WTC11 (cell line): ENCODE results near the gene KLHL20. TPM values are rescaled to one million over a fixed set of nuclear protein-coding genes. Genes with fewer than 3 reads are reported as not detected.
A peak's percentile ranks its signal among the peaks of the same experiment; 100 is the strongest.
"Not testable (repeated sequence)": the region's sequence is repeated elsewhere in the genome, so short reads cannot be mapped to it uniquely, and the experiment has no call there.

Source experiments
- ATAC-seq: fragments of 200-7000 bp; cut with Tn5 transposase; 2 replicates; pipeline ENCODE4 v1.10.0; 2021; ENCODE audit warnings: mild to moderate bottlenecking, moderate library complexity
- CTCF ChIA-PET: fragments of 300-600 bp; sonication (Branson Sonifier 250); formaldehyde crosslinking; loops from one replicate; lab custom pipeline; 2021; ENCODE audit warnings: antibody characterized with exemption; lab: Charles Lee
- POLR2A ChIA-PET: fragments of 350-600 bp; sonication (Branson Sonifier 250); formaldehyde crosslinking; loops from one replicate; lab custom pipeline; 2021; ENCODE audit warnings: antibody characterized with exemption; lab: Charles Lee
- DNase-seq: peaks from one replicate; pipeline ENCODE4 v3.0.0; 2021; ENCODE audit warnings: low spot score
- H3K27ac Mint-ChIP-seq: 2 replicates; pipeline ENCODE4 v1.8.0; 2021; ENCODE audit warnings: mixed read lengths
- H3K27me3 Mint-ChIP-seq: 2 replicates; pipeline ENCODE4 v1.8.0; 2021; ENCODE audit warnings: low read depth, mild to moderate bottlenecking, moderate library complexity, mixed read lengths
- H3K36me3 Mint-ChIP-seq: 2 replicates; pipeline ENCODE4 v1.8.0; 2021; ENCODE audit warnings: mixed read lengths
- H3K4me1 Mint-ChIP-seq: 2 replicates; pipeline ENCODE4 v1.8.0; 2022; ENCODE audit warnings: mixed read lengths
- H3K4me3 Mint-ChIP-seq: 2 replicates; pipeline ENCODE4 v1.8.0; 2021; ENCODE audit warnings: mild to moderate bottlenecking, moderate library complexity, mixed read lengths
- H3K9me3 Mint-ChIP-seq: 2 replicates; pipeline ENCODE4 v1.8.0; 2021; ENCODE audit warnings: mixed read lengths
- ATF1 ChIP-seq: sonication (generic); formaldehyde crosslinking; IDR thresholded peaks from 2 replicates; pipeline ENCODE4 v1.8.1; 2023; ENCODE audit warnings: mild to moderate bottlenecking, moderate library complexity, missing genetic modification reagents
- ELF4 ChIP-seq: sonication (generic); formaldehyde crosslinking; IDR thresholded peaks from 2 replicates; pipeline ENCODE4 v1.8.1; 2022; ENCODE audit warnings: low read depth, mild to moderate bottlenecking, moderate library complexity, missing genetic modification reagents
- ETV6 ChIP-seq: sonication (generic); formaldehyde crosslinking; IDR thresholded peaks from 2 replicates; pipeline ENCODE4 v1.8.1; 2022; ENCODE audit warnings: mild to moderate bottlenecking, missing genetic modification reagents
- SMAD4 ChIP-seq: sonication (generic); formaldehyde crosslinking; IDR thresholded peaks from 2 replicates; pipeline ENCODE4 v1.8.0; 2022; ENCODE audit warnings: mild to moderate bottlenecking, missing genetic modification reagents
- TP53 ChIP-seq: sonication (generic); formaldehyde crosslinking; IDR thresholded peaks from 2 replicates; pipeline ENCODE4 v1.8.1; 2023; ENCODE audit warnings: mild to moderate bottlenecking, missing genetic modification reagents
- USF2 ChIP-seq: sonication (generic); formaldehyde crosslinking; IDR thresholded peaks from 2 replicates; pipeline ENCODE4 v1.8.1; 2023; ENCODE audit warnings: mild to moderate bottlenecking, missing genetic modification reagents, moderate library complexity
- ZMAT4 ChIP-seq: fragments of 250-450 bp; sonication (Bioruptor Pico); IDR thresholded peaks from 2 replicates; pipeline ENCODE4 v1.9.0; 2021; ENCODE audit warnings: mild to moderate bottlenecking
- ZNF121 ChIP-seq: sonication (generic); formaldehyde crosslinking; IDR thresholded peaks from 2 replicates; pipeline ENCODE4 v1.8.0; 2023; ENCODE audit warnings: missing genetic modification reagents
- ZNF425 ChIP-seq: fragments of 250-450 bp; sonication (Bioruptor Pico); conservative IDR thresholded peaks from 2 replicates; pipeline ENCODE4 v1.9.0; 2021; ENCODE audit warnings: mild to moderate bottlenecking
- total RNA-seq: library from RNA; stranded (reverse); gene quantifications from 3 replicates; pipeline ENCODE4 v1.2.3, GENCODE V29; 2021
- TF ChIP-seq, protein P1 (sequence below): sonication (generic); formaldehyde crosslinking; IDR thresholded peaks from 2 replicates; pipeline ENCODE4 v1.8.1; 2023; ENCODE audit warnings: mild to moderate bottlenecking, moderate library complexity, missing genetic modification reagents
- TF ChIP-seq, protein P2 (sequence below): sonication (generic); formaldehyde crosslinking; IDR thresholded peaks from 2 replicates; pipeline ENCODE4 v1.8.1; 2022; ENCODE audit warnings: low read depth, missing genetic modification reagents, borderline replicate concordance
- TF ChIP-seq, protein P3 (sequence below): sonication (generic); formaldehyde crosslinking; IDR thresholded peaks from 2 replicates; pipeline ENCODE4 v1.8.0; 2023; ENCODE audit warnings: mild to moderate bottlenecking, missing genetic modification reagents

Gene KLHL20
- total RNA-seq, 1 experiment from 2014 or later = 12.5 TPM

GRCh38 chr1:173682184-173682583 is 32.6 kb upstream of the KLHL20 start:
- TF ChIP-seq TP53 (CRISPR knock-in tag) = no peak
- no peak for TF ChIP-seq USF2 (CRISPR knock-in tag)
- no peak for TF ChIP-seq SMAD4 (CRISPR knock-in tag)
- TF ChIP-seq ELF4 (CRISPR knock-in tag) = no peak
- TF ChIP-seq ZNF121 (CRISPR knock-in tag) = no peak
- TF ChIP-seq, protein P1, sequence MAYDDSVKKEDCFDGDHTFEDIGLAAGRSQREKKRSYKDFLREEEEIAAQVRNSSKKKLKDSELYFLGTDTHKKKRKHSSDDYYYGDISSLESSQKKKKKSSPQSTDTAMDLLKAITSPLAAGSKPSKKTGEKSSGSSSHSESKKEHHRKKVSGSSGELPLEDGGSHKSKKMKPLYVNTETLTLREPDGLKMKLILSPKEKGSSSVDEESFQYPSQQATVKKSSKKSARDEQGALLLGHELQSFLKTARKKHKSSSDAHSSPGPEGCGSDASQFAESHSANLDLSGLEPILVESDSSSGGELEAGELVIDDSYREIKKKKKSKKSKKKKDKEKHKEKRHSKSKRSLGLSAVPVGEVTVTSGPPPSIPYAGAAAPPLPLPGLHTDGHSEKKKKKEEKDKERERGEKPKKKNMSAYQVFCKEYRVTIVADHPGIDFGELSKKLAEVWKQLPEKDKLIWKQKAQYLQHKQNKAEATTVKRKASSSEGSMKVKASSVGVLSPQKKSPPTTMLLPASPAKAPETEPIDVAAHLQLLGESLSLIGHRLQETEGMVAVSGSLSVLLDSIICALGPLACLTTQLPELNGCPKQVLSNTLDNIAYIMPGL (CRISPR knock-in tag) = no peak
- TF ChIP-seq ZNF425 = no peak
- no peak for TF ChIP-seq ATF1 (CRISPR knock-in tag)
- Mint-ChIP-seq H3K27ac (peak overlapping the region; percentile 95), H3K36me3 (peaks cover 9% of the 10 kb centered on the region), H3K27me3 (no peaks in the 10 kb centered on the region), H3K4me1 (peaks cover 38% of the 10 kb centered on the region), H3K4me3 (peak overlapping the region; percentile 30; the same call in 1 of the 2 replicates), H3K9me3 (peaks cover 26% of the 10 kb centered on the region)
- POLR2A ChIA-PET = no interaction called here
- DNase-seq (no peak), ATAC-seq (no peak)
- CTCF ChIA-PET = no interaction called here

DNA sequence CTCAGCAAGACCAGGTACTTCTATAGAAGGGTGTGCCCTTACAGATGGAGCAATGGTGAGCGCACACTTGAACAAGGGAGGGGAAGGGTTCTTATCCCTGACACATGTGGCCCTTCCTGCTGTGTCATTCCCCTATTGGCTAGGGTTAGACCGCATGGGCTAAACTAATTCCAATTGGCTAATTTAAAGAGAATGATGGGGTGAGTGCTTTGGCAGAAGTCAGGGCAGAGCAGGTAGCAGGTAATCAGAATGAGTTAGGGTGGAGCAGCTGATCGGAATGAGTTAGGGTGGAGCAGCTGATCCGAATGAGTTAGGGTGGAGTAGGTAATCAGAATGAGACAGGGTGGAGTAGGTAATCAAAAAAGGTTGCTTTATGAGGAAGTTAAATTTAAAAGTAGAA is 30.9 kb upstream of the KLHL20 start:
- CTCF ChIA-PET, H3K4me3 Mint-ChIP-seq, POLR2A ChIA-PET, ATAC-seq, H3K36me3 Mint-ChIP-seq, H3K27me3 Mint-ChIP-seq, H3K27ac Mint-ChIP-seq, DNase-seq: not testable (repeated sequence)
- Mint-ChIP-seq H3K9me3 (peaks cover 15% of the 10 kb centered on the region), H3K4me1 (peaks cover 53% of the 10 kb centered on the region)

DNA sequence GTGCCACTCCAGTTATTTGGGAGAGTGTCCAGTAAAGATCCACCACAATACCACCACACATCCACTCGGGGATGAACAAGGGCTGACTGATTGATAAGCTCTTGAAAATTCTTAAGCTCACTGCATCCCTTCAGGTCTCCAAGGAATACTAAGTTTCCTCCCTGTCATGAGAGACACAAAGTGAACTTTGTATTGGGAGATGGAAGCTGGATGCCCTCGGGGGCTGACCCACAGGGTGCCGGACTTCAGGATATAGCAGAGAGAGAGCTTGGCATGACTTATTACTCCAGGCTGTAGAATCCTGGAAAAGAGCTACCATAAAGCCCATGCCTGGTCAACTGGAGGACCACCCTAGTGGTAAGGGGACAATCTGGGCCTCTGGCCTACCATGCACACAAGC is 29.7 kb upstream of the KLHL20 start:
- DNase-seq, POLR2A ChIA-PET, ATAC-seq, H3K36me3 Mint-ChIP-seq, H3K27me3 Mint-ChIP-seq, CTCF ChIA-PET, H3K27ac Mint-ChIP-seq, H3K9me3 Mint-ChIP-seq, H3K4me3 Mint-ChIP-seq: not testable (repeated sequence)
- peaks cover 62% of the 10 kb centered on the region for H3K4me1 Mint-ChIP-seq

DNA sequence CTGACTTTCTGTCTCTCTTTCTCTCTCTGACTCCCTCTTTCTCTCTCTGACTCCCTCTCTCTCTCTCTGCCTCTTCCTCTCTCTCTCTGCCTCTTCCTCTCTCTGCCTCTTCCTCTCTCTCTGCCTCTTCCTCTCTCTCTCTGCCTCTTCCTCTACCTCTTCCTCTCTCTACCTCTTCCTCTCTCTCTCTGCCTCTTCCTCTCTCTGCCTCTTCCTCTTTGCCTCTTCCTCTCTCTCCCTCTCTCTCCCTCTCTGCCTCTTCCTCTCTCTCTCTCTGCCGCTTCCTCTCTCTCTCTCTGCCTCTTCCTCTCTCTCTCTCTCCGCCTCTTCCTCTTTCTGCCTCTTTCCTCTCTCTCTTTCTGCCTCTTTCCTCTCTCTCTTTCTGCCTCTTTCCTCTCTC is 26.5 kb upstream of the KLHL20 start:
- CTCF ChIA-PET = interaction anchor here (1.4 kb wide), 1 partner anchor 258 kb away, joined by 3 read pairs; no protein-coding TSS in a partner anchor
- H3K9me3 Mint-ChIP-seq = peaks cover 21% of the 10 kb centered on the region

More for the DNA sequence above, 26.5 kb upstream of the KLHL20 start:
- Mint-ChIP-seq H3K27ac (no peak overlapping the region), H3K27me3 (no peaks in the 10 kb centered on the region; the same call in 1 of the 2 replicates), H3K4me1 (peaks cover 43% of the 10 kb centered on the region), H3K4me3 (peak overlapping the region; percentile 26; the same call in 1 of the 2 replicates), H3K36me3 (peaks cover 19% of the 10 kb centered on the region)
- no peak for ATAC-seq
- no peak for DNase-seq
- TF ChIP-seq ETV6 (CRISPR knock-in tag) (peak; percentile 82; the same call in 1 of the 2 replicates), ZMAT4 (CRISPR knock-in tag) (no peak)
- TF ChIP-seq, protein P2, sequence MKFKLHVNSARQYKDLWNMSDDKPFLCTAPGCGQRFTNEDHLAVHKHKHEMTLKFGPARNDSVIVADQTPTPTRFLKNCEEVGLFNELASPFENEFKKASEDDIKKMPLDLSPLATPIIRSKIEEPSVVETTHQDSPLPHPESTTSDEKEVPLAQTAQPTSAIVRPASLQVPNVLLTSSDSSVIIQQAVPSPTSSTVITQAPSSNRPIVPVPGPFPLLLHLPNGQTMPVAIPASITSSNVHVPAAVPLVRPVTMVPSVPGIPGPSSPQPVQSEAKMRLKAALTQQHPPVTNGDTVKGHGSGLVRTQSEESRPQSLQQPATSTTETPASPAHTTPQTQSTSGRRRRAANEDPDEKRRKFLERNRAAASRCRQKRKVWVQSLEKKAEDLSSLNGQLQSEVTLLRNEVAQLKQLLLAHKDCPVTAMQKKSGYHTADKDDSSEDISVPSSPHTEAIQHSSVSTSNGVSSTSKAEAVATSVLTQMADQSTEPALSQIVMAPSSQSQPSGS (CRISPR knock-in tag) = no peak
- TF ChIP-seq, protein P3, sequence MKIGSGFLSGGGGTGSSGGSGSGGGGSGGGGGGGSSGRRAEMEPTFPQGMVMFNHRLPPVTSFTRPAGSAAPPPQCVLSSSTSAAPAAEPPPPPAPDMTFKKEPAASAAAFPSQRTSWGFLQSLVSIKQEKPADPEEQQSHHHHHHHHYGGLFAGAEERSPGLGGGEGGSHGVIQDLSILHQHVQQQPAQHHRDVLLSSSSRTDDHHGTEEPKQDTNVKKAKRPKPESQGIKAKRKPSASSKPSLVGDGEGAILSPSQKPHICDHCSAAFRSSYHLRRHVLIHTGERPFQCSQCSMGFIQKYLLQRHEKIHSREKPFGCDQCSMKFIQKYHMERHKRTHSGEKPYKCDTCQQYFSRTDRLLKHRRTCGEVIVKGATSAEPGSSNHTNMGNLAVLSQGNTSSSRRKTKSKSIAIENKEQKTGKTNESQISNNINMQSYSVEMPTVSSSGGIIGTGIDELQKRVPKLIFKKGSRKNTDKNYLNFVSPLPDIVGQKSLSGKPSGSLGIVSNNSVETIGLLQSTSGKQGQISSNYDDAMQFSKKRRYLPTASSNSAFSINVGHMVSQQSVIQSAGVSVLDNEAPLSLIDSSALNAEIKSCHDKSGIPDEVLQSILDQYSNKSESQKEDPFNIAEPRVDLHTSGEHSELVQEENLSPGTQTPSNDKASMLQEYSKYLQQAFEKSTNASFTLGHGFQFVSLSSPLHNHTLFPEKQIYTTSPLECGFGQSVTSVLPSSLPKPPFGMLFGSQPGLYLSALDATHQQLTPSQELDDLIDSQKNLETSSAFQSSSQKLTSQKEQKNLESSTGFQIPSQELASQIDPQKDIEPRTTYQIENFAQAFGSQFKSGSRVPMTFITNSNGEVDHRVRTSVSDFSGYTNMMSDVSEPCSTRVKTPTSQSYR (CRISPR knock-in tag) = no peak
- TF ChIP-seq, protein P1 (CRISPR knock-in tag) = no peak
- POLR2A ChIA-PET = no interaction called here
